ENCODE results near the gene PLCG2. TPM values are rescaled to one million over a fixed set of nuclear protein-coding genes. Genes with fewer than 3 reads are reported as not detected.
"Not testable (repeated sequence)": the region's sequence is repeated elsewhere in the genome, so short reads cannot be mapped to it uniquely, and the experiment has no call there.

The PLCG2 gene
- 0.03 and 0.08 TPM in 2 replicates for total RNA-seq (2014; rRNA removed; shearing (Covaris generic))

DNA sequence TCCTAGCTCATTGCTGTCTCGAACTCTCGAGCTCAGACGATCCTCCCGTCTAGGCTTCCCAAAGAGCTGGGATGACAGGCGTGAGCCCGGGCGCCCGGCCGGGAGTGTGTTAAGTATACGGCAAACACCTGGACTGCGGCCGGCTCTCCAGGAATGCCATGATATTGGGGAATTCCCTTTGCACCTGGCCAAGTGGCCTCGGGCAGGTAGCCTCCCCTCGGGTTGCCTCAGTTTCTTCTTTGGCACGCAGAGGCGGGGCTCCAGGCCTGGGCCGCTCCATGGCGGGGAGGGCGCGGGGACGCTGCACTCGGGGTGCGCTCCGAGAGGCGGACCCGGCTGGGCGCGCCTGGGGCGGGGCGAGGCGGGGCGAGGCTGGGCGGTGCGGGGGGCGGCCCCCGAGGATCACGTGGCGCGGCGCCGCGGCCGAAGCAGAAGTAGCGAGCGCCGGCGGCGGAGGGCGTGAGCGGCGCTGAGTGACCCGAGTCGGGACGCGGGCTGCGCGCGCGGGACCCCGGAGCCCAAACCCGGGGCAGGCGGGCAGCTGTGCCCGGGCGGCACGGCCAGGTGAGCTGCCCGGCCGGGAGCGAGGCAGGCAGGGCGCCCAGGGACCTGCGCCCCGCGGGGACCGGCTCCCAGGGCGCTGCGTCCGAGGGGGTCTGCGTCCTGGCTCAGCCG lies at the start of gene PLCG2:
PLCG2 (plus strand) TSS at position 431 of the 675 bp plus-strand sequence. CDS start 6,699 bp downstream, outside the sequence.
- Histone ChIP-seq H3K4me3 (peak within 1 kb of the TSS; percentile 43), H3K9me3 (replicated peaks) (0 out of 2 replicates have a peak, but pooled peaks cover 4% of the 10 kb centered on the region), H3K4me1 (replicated peaks) (peaks cover 13% of the 10 kb centered on the region), H3K36me3 (no peaks in the 10 kb centered on the region), H3K27me3 (replicated peaks) (peaks cover 45% of the 10 kb centered on the region), H3K27ac (no peak within 1 kb of the TSS)
- DNase-seq (ENCODE audit: low read depth in 1 of 2, low spot score in 2 of 2): peak in 1 of 2 experiments; percentile 48

DNA sequence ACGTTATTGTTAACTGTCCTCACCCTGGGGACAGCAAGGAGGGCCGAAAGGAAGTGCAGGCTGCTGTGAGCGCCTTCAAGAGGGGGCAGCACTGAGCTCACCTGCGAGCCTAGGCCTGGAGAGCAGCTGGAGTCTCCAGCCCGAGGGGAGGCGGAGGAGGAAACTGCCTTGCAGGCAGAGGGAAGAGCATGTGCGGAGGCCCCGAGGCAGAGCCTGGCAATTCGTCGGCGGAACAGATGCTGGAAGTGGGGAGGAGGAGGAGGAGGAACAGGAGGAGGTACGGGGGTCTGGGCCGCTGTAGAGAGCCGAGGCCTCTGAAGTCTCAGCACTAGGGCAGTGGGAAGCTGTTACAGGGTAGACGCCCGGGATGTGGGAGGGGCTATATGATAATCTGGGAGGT lies 49.6 kb upstream of the PLCG2 start:
- no peaks in the 10 kb centered on the region for H3K9me3 ChIP-seq (replicated peaks)
- no peak overlapping the region for H3K27ac ChIP-seq
- H3K4me3 ChIP-seq: no peak overlapping the region
- DNase-seq (ENCODE audit: low read depth in 1 of 2, low spot score in 2 of 2): no peak
- peaks cover 11% of the 10 kb centered on the region for H3K4me1 ChIP-seq (replicated peaks)
- no peaks in the 10 kb centered on the region for H3K27me3 ChIP-seq (replicated peaks)
- H3K36me3 ChIP-seq: no peaks in the 10 kb centered on the region

DNA sequence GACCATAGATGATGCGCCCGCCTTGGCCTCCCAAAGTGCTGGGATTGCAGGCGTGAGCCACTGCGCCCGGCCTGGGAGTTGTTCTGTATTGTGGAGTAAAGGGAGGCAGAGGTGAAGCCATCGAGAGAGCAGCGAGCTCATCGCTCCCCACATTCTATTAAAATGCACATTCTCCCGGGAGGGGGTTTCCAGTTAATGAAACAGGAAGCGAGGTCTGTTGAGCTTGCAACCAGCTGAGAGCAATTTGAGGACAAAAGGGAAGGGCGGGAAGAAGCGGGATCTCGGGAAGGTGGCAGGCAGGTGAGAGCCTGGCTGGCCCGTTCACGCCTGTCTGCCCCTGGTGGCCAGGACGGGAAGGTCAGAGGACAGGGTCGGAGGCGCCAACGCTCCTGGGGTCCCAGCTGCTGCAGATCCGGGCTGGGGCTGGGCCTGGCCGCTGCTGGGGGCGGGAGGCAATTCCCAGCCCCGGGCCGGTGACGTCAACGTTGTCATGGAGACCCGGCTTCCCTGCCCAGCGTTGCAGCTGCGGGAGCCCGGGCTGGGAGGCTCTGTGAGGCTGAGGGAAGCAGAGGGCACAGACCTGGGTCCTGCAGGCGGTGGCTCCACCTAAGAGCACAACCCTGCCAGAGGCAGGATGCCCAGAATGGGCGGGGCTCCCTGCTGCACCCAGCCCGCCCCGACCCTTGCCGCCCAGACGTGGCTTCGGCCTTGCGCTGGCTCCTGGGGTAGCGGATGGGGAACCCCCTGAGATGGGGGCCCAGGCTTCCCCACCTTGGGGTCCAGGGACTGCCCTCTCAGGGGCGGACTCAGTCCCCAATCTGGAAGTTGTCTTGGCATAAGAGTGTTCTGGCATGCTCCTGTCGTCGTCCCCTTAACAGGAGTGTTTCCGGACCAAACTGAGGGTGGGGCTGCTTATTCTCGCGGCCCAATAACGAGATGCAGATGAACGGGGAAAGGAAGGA lies 48.7 kb upstream of the PLCG2 start:
- Histone ChIP-seq H3K27ac (peak overlapping the region; percentile 69), H3K4me3 (peak overlapping the region; percentile 25), H3K9me3 (replicated peaks) (no peaks in the 10 kb centered on the region), H3K36me3 (no peaks in the 10 kb centered on the region), H3K27me3 (replicated peaks) (no peaks in the 10 kb centered on the region), H3K4me1 (replicated peaks) (peaks cover 11% of the 10 kb centered on the region)
- peak; percentile 83 to 88 for DNase-seq (ENCODE audit: low read depth in 1 of 2, low spot score in 2 of 2)

DNA sequence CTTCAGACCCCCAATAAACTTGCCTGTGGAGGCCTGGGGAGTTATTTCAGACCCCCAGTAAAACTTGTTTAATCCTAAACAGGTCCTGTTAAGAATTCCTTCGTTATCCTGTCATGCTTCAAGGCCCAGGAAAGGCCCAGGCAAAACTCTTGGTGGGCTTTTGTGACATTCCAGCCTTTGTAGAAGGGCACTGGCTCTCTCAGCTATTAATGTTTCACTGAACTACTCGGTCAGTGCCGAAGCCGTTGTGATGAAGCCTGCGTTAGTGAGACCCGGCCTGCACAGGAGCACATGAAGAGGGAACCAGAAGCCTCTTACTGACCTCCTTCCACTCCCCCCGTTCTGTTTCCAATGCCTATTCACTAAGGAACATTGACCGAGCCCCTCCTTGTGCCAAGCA lies 47.4 kb upstream of the PLCG2 start:
- no peak for DNase-seq (ENCODE audit: low read depth in 1 of 2, low spot score in 2 of 2)
- H3K27me3 ChIP-seq (replicated peaks): no peaks in the 10 kb centered on the region

DNA sequence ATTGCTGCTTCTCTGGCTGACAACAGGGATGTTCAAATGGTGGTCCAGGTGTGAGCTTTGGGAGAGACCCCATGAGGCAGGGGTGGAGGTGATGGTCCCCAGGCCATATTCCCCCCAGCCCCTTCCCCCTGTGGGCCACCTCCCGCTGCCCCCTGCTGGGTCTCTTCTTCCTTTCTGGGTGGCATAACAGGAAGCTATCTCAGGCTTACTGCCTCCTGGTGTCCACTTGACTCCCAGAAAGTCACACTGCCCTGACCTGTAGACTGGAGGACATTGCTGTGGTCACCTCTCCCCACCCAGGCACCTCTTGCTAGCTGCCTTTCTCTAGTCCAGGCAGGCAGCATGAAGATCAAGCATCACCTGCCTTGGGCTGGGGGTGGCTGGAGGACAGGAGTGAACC lies 46.4 kb upstream of the PLCG2 start:
- Histone ChIP-seq H3K27ac (no peak overlapping the region), H3K9me3 (replicated peaks) (no peaks in the 10 kb centered on the region), H3K36me3 (no peaks in the 10 kb centered on the region), H3K4me3 (no peak overlapping the region), H3K4me1 (replicated peaks) (peaks cover 11% of the 10 kb centered on the region), H3K27me3 (replicated peaks) (no peaks in the 10 kb centered on the region)
- DNase-seq (ENCODE audit: low read depth in 1 of 2, low spot score in 2 of 2): no peak

More for the DNA sequence above, 47.4 kb upstream of the PLCG2 start:
- no peaks in the 10 kb centered on the region for H3K9me3 ChIP-seq (replicated peaks)
- peaks cover 11% of the 10 kb centered on the region for H3K4me1 ChIP-seq (replicated peaks)
- no peak overlapping the region for H3K27ac ChIP-seq
- no peaks in the 10 kb centered on the region for H3K36me3 ChIP-seq
- no peak overlapping the region for H3K4me3 ChIP-seq

DNA sequence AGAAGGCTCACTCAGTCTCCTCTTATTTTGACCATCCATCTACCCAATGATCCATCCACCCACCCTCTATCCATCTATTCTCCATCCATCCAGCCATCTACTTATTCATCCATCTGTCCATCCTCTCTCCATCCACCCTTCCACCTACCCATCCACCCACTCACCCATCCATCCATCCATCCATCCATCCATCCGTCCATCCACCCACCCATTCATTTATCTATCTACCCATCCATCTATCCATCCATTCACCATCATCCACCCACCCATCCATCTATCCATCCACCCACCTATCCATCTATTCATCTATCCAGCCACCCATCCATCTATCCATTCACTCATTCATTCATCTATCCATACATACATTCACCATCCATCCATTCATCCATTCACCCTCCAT lies 45.8 kb upstream of the PLCG2 start:
- no peak for DNase-seq (ENCODE audit: low read depth in 1 of 2, low spot score in 2 of 2)
- Histone ChIP-seq H3K27ac (no peak overlapping the region), H3K4me3 (no peak overlapping the region), H3K27me3 (replicated peaks) (no peaks in the 10 kb centered on the region), H3K9me3 (replicated peaks) (no peaks in the 10 kb centered on the region), H3K36me3 (no peaks in the 10 kb centered on the region), H3K4me1 (replicated peaks) (peaks cover 11% of the 10 kb centered on the region)

DNA sequence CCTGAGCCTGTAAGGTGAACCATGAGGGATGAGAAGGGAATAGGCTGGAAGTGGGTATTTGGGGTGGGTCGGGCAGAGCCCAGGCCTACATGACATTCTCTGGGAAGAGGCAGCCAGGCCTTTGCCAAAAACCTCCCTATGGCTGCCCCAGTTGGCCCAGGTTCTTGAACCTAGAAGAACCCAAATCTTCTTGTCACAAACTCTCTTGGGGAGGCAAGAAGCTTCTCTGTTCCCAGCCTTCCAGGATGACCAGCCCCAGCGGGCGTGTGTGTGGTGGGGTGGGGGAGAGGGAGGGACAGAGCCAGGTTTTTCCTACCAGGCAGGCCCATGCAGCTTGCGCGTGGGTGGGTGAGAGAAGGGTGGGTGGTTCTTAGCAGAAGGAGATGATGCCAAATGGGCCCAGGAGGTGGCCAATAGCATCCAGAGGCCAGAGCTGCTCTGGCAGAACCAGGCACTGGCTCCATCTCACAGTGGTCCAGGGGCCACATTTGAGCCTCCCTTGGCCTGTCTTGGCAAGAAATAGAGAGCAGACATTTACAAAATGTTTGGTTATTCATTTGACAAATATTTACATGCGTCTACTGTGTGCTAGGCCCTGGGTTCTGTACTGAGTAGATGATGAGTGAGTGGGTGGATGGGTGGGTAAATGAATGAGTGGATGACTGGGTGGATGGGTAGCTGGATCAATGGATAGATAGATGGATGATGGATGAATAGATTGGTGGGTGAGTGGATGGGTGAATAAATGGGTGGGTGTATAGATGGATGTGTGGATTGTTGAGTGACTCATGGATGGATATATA lies 44.3 kb upstream of the PLCG2 start:
- DNase-seq (ENCODE audit: low read depth in 1 of 2, low spot score in 2 of 2): no peak
- H3K4me3 ChIP-seq: no peak overlapping the region
- peaks cover 10% of the 10 kb centered on the region for H3K4me1 ChIP-seq (replicated peaks)
- H3K27ac ChIP-seq: no peak overlapping the region
- H3K27me3 ChIP-seq (replicated peaks): no peaks in the 10 kb centered on the region
- H3K36me3 ChIP-seq: no peaks in the 10 kb centered on the region
- no peaks in the 10 kb centered on the region for H3K9me3 ChIP-seq (replicated peaks)

DNA sequence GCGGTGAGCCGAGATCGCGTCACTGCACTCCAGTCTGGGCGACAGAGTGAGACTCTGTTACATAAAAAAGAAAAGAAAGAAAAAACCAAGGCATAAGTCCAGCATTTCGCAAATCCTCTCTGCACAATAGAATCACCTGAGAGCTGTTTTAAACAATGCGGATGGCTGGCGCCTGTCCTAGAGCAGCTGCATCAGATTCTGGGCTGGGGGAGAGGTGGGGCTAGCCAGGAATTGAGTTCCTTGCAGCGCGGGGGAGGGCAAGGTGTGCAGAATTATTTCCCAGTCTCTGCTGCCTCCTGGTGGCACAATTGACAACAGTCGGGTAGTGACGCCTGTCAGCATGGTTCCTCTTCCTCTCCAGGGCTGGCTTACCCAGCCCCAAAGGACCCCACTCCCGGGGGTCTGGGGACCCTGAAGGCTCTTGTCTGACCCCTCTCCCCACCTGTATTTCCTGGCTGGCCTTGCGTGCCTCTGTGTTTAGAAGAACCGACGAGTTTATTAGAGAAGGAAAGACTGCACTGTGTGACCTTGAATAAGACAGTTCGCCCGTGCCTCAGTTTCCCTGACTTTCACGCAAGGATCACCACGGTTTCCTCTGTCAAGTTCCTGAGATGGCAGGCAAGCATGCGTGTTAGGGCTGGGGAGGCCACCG lies 41.1 kb upstream of the PLCG2 start:
- H3K27me3 ChIP-seq (replicated peaks): no peaks in the 10 kb centered on the region
- DNase-seq (ENCODE audit: low read depth in 1 of 2, low spot score in 2 of 2): peak; percentile 68 to 80
- H3K9me3 ChIP-seq (replicated peaks): no peaks in the 10 kb centered on the region
- H3K4me1 ChIP-seq (replicated peaks): no peaks in the 10 kb centered on the region
- H3K36me3 ChIP-seq: no peaks in the 10 kb centered on the region
- H3K4me3 ChIP-seq: no peak overlapping the region
- H3K27ac ChIP-seq: no peak overlapping the region

DNA sequence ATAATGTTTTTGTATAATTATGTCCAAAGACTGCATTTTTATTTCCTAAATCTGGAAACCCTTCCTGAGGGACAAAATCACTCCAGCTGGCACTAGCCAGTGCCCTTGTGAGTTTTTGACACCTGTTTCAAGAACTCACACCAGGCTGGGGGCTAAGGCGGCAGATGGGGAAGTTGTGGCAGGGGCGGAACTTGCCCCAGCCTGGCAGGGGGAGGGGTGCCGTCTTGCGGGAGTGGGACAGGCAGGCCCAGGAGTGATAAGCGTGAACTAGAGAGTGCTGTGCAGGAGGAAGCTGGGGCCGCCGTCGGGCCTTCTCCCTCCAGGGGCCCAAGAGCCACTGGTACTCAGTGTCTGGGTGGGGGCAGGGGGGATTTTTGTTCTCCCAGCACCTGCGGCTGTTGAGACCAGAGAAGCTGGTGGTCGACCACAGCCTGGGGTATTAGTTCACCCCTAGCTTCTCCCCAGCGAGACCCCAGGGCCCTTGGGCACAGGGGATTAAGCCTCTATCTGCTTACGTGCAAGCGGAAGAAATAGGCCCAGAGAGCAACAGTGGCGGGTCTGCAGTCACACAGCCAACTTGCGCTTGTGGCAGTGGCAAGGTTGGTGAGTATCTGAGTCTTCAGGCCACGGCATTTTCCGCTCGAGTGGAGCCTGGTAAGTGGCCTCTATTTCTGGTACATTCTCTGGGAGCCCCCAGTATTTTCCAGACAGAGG lies 40.2 kb upstream of the PLCG2 start:
- H3K9me3 ChIP-seq (replicated peaks): no peaks in the 10 kb centered on the region
- H3K27me3 ChIP-seq (replicated peaks): no peaks in the 10 kb centered on the region
- DNase-seq (ENCODE audit: low read depth in 1 of 2, low spot score in 2 of 2): no peak
- no peaks in the 10 kb centered on the region for H3K4me1 ChIP-seq (replicated peaks)
- no peak overlapping the region for H3K4me3 ChIP-seq
- H3K27ac ChIP-seq: no peak overlapping the region
- no peaks in the 10 kb centered on the region for H3K36me3 ChIP-seq

DNA sequence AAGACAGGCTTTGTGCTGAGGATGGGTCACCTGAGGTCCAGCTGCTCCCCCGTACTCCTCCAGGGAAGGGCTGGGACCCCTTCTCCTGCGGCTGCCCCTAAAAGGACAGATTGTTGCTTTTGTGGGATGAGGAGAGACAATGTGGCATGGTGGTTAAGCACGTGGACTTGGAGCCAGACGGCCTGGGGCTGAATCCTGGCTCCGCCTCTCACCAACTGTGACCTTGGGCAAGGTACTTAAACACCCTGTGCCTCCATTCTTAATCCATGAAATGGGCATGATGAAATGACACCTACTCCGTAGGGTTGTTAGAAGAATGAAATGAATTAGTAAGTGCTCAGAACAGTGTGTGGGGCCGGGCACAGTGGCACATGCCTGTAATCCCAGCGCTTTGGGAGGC lies 39.6 kb upstream of the PLCG2 start:
- Histone ChIP-seq H3K9me3 (replicated peaks) (no peaks in the 10 kb centered on the region), H3K4me1 (replicated peaks) (no peaks in the 10 kb centered on the region), H3K27me3 (replicated peaks) (no peaks in the 10 kb centered on the region), H3K36me3 (no peaks in the 10 kb centered on the region), H3K27ac (no peak overlapping the region), H3K4me3 (no peak overlapping the region)
- no peak for DNase-seq (ENCODE audit: low read depth in 1 of 2, low spot score in 2 of 2)

DNA sequence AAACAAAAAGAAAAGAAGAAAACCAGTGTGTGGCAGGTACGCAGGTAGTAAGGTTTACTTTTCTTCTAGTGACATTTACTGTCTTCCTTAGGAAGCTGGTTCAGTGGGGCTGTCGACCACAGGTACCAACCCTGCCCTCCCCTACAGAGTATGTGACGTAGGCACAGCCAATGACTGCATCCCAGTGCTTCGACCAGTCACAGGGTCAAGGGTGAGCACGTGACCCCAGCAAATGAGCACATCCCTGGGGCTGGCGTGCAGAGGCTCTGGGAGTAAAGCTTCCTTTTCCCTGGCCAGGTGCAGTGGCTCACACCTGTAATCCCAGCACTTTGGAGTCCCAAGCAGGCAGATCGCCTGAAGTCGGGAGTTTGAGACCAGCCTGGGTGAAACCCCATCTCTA lies 38.9 kb upstream of the PLCG2 start:
- no peaks in the 10 kb centered on the region for H3K4me1 ChIP-seq (replicated peaks)
- no peaks in the 10 kb centered on the region for H3K9me3 ChIP-seq (replicated peaks)
- no peak for DNase-seq (ENCODE audit: low read depth in 1 of 2, low spot score in 2 of 2)
- no peaks in the 10 kb centered on the region for H3K27me3 ChIP-seq (replicated peaks)
- no peaks in the 10 kb centered on the region for H3K36me3 ChIP-seq
- no peak overlapping the region for H3K4me3 ChIP-seq
- no peak overlapping the region for H3K27ac ChIP-seq

DNA sequence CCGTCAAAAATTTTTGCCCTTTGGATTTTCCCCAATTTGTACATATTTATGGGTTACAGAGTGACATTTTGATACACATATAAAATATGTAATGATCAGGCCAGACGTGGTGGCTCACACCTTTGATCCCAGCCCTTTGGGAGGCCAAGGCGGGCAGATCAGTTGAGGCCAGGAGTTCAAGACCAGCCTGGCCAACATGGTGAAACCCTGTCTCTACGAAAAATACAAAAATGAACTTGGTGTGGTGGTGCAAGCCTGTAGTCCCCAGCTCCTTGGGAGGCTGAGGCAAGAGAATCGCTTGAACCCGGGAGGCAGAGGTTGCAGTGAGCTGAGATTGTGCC lies 37.7 kb upstream of the PLCG2 start:
- H3K9me3 ChIP-seq (replicated peaks); H3K4me1 ChIP-seq (replicated peaks); H3K27ac ChIP-seq; DNase-seq (ENCODE audit: low read depth in 1 of 2, low spot score in 2 of 2); H3K27me3 ChIP-seq (replicated peaks); H3K36me3 ChIP-seq; H3K4me3 ChIP-seq: not testable (repeated sequence)

DNA sequence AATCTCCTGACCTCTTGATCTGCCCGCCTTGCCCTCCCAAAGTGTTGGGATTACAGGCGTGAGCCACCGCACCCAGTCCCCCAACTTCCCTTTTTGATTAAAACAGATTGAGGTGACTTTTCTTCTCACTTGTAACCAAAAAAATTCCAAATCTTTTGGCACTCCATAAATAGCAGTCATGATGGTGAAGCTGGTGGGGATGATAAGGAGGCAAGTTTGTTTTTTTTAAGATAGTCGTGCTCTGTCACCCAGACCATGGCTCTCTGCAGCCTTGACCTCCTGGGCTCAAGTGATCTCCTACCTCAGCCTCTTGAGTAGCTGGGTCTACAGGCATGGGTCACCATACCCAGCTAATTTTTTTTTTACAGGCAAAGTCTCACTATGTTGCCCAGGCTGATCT lies 34.7 kb upstream of the PLCG2 start:
- H3K27me3 ChIP-seq (replicated peaks): no peaks in the 10 kb centered on the region
- no peaks in the 10 kb centered on the region for H3K9me3 ChIP-seq (replicated peaks)
- no peak overlapping the region for H3K4me3 ChIP-seq
- peaks cover 8% of the 10 kb centered on the region for H3K4me1 ChIP-seq (replicated peaks)
- no peak overlapping the region for H3K27ac ChIP-seq
- H3K36me3 ChIP-seq: no peaks in the 10 kb centered on the region
- no peak for DNase-seq (ENCODE audit: low read depth in 1 of 2, low spot score in 2 of 2)
